Measurements from ENCODE around the gene C11orf97.

Gene C11orf97

DNA sequence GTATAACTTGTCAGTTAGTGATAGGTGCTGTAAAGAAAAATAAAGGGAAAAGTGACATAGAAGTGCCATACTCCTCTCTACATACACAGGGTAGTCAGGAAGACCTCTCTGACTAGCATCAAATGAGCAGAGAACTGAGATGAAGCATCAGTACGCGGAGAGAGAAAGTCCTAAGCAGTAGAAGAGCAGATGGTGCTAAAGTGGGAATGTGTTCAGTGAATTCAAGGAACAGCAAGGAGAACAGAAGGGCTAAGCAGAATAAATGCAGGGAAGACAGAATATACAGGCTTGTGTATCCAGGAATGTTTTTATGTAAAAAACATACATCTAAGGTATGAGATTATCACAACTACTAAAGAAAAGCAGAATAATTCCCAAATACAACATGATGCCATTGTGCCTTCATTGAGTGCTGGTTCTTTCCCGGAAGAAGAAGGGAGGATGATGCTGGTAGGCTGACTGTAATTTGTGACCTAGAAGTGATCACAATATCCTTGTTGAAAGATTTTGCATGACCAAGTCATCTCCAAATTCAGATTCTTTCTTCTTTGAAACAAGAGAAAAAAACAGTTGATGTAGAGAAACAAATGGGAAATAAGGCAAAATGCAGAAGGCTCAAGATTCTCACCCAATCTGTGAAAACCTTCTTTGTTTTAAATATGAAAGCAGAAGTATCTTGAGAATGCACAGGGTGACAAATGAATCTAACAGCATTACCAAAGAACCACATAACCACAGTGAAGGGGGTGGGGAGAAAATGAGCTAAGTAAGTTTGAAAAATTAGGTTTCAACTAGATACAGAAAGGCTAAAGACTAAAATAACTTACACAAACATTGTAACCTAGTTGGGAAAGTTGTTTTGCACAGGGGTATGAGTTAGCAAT lies 39.1 kb upstream of the C11orf97 start (continued):
- TF ChIP-seq ZNF302 (tag by site-specific recombination; IDR thresholded peaks at IDR 0.05; ENCODE audit: low read depth) (no peak), GLI2 (tag by site-specific recombination; IDR thresholded peaks at IDR 0.05; ENCODE audit: borderline replicate concordance, low read depth) (no peak), ZNF10 (tag by site-specific recombination; IDR thresholded peaks at IDR 0.05) (no peak), IKZF3 (tag by site-specific recombination; IDR thresholded peaks at IDR 0.05) (no peak), ZNF211 (tag by site-specific recombination; IDR thresholded peaks at IDR 0.05; ENCODE audit: low read depth) (no peak), ZNF610 (tag by site-specific recombination; IDR thresholded peaks at IDR 0.05; ENCODE audit: borderline replicate concordance) (no peak)
- TF ChIP-seq, protein P1, sequence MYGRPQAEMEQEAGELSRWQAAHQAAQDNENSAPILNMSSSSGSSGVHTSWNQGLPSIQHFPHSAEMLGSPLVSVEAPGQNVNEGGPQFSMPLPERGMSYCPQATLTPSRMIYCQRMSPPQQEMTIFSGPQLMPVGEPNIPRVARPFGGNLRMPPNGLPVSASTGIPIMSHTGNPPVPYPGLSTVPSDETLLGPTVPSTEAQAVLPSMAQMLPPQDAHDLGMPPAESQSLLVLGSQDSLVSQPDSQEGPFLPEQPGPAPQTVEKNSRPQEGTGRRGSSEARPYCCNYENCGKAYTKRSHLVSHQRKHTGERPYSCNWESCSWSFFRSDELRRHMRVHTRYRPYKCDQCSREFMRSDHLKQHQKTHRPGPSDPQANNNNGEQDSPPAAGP (tag by site-specific recombination; IDR thresholded peaks at IDR 0.05): no peak
- TF ChIP-seq, protein P2, sequence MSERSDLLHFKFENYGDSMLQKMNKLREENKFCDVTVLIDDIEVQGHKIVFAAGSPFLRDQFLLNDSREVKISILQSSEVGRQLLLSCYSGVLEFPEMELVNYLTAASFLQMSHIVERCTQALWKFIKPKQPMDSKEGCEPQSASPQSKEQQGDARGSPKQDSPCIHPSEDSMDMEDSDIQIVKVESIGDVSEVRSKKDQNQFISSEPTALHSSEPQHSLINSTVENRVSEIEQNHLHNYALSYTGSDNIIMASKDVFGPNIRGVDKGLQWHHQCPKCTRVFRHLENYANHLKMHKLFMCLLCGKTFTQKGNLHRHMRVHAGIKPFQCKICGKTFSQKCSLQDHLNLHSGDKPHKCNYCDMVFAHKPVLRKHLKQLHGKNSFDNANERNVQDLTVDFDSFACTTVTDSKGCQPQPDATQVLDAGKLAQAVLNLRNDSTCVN (tag by site-specific recombination; optimal IDR thresholded peaks at IDR 0.05): no peak
- TF ChIP-seq, protein P3, sequence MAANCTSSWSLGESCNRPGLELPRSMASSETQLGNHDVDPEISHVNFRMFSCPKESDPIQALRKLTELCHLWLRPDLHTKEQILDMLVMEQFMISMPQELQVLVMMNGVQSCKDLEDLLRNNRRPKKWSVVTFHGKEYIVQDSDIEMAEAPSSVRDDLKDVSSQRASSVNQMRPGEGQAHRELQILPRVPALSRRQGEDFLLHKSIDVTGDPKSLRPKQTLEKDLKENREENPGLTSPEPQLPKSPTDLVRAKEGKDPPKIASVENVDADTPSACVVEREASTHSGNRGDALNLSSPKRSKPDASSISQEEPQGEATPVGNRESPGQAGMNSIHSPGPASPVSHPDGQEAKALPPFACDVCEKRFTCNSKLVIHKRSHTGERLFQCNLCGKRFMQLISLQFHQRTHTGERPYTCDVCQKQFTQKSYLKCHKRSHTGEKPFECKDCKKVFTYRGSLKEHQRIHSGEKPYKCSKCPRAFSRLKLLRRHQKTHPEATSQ (tag by site-specific recombination; IDR thresholded peaks at IDR 0.05): no peak

DNA sequence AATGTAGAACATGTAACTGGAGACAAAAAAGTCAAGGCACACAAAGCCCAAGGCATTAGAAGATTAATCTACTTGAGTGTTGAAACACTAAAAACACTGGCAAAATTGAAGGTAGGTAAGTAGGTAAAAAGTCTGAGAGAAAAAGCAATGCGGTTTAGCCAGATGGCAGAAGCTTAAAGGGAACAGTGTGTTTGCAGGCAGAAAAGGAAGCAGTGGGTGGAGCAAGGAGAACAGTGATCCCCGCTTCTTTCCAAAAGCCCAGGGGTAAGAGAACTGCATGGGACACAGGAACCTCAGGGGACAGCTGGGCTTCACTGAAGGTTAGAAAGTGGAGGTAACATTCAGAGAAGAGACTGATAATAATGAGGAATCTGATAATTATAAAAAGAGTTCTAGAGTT lies 34.6 kb upstream of the C11orf97 start:
- Histone ChIP-seq H3K9me3 (ENCODE audit: control insufficient read depth, insufficient read depth, low read depth, low read length) (no peaks in the 10 kb centered on the region), H3K4me3 (ENCODE audit: low read depth, low read length) (no peak overlapping the region), H3K27ac (ENCODE audit: extremely low read depth, low read depth, low read length) (no peak overlapping the region), H3K4me1 (ENCODE audit: control insufficient read depth, insufficient read depth, low read length) (no peaks in the 10 kb centered on the region), H3K36me3 (ENCODE audit: control insufficient read depth in 2 of 2, insufficient read depth in 1 of 2, low read length in 2 of 2) (peaks cover 16 to 82% of the 10 kb centered on the region in 2 experiments)
- TF ChIP-seq EGR2 (tag by site-specific recombination; IDR thresholded peaks at IDR 0.05; ENCODE audit: low read depth): no peak
- TF ChIP-seq, protein P4, sequence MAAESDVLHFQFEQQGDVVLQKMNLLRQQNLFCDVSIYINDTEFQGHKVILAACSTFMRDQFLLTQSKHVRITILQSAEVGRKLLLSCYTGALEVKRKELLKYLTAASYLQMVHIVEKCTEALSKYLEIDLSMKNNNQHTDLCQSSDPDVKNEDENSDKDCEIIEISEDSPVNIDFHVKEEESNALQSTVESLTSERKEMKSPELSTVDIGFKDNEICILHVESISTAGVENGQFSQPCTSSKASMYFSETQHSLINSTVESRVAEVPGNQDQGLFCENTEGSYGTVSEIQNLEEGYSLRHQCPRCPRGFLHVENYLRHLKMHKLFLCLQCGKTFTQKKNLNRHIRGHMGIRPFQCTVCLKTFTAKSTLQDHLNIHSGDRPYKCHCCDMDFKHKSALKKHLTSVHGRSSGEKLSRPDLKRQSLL (tag by site-specific recombination; IDR thresholded peaks at IDR 0.05): no peak
- TF ChIP-seq ZNF544 (tag by site-specific recombination; IDR thresholded peaks at IDR 0.05): no peak
- no peak for TF ChIP-seq ZSCAN23 (tag by site-specific recombination; IDR thresholded peaks at IDR 0.05)
- TF ChIP-seq ZBTB17 (tag by site-specific recombination; IDR thresholded peaks at IDR 0.05): no peak
- no peak for TF ChIP-seq FEZF1 (tag by site-specific recombination; IDR thresholded peaks at IDR 0.05)
- TF ChIP-seq ZNF266 (tag by site-specific recombination; IDR thresholded peaks at IDR 0.05; ENCODE audit: low read depth): no peak
- TF ChIP-seq MEIS1 (CRISPR knock-in tag; IDR thresholded peaks at IDR 0.05; ENCODE audit: borderline replicate concordance): no peak
- TF ChIP-seq ZNF184 (tag by site-specific recombination; IDR thresholded peaks at IDR 0.05): no peak
- no peak for TF ChIP-seq ZNF175 (tag by site-specific recombination; IDR thresholded peaks at IDR 0.05)
- TF ChIP-seq, protein P5, sequence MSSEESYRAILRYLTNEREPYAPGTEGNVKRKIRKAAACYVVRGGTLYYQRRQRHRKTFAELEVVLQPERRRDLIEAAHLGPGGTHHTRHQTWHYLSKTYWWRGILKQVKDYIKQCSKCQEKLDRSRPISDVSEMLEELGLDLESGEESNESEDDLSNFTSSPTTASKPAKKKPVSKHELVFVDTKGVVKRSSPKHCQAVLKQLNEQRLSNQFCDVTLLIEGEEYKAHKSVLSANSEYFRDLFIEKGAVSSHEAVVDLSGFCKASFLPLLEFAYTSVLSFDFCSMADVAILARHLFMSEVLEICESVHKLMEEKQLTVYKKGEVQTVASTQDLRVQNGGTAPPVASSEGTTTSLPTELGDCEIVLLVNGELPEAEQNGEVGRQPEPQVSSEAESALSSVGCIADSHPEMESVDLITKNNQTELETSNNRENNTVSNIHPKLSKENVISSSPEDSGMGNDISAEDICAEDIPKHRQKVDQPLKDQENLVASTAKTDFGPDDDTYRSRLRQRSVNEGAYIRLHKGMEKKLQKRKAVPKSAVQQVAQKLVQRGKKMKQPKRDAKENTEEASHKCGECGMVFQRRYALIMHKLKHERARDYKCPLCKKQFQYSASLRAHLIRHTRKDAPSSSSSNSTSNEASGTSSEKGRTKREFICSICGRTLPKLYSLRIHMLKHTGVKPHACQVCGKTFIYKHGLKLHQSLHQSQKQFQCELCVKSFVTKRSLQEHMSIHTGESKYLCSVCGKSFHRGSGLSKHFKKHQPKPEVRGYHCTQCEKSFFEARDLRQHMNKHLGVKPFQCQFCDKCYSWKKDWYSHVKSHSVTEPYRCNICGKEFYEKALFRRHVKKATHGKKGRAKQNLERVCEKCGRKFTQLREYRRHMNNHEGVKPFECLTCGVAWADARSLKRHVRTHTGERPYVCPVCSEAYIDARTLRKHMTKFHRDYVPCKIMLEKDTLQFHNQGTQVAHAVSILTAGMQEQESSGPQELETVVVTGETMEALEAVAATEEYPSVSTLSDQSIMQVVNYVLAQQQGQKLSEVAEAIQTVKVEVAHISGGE (tag by site-specific recombination; conservative IDR thresholded peaks at IDR 0.05; ENCODE audit: low read depth): no peak
- no peak for TF ChIP-seq ZNF239 (tag by site-specific recombination; IDR thresholded peaks at IDR 0.05)
- TF ChIP-seq OVOL3 (tag by site-specific recombination; IDR thresholded peaks at IDR 0.05): no peak
- TF ChIP-seq GLI4 (tag by site-specific recombination; IDR thresholded peaks at IDR 0.05): no peak
- TF ChIP-seq MZF1 (tag by site-specific recombination; IDR thresholded peaks at IDR 0.05; ENCODE audit: borderline replicate concordance): no peak
- ChIA-PET CTCF (interaction anchor here (0.6 kb wide), 1 partner anchor 182 kb away, joined by 3 read pairs; no protein-coding TSS in a partner anchor), POLR2A (no interaction called here)
